Esophagus muscularis mucosa (tissue), 4 donors: ENCODE data around the gene TMEM207. TPM values are rescaled to one million over a fixed set of nuclear protein-coding genes. Genes with fewer than 3 reads are reported as not detected.

Source experiments
- DNase-seq: peaks from one replicate; pipeline ENCODE4 v3.0.0-alpha.2; 2017; ENCODE audit errors: extremely low spot score
- H3K27ac ChIP-seq, 4 donors: fragments of 200-600 bp; sonication (generic); replicated peaks in 1 of 4; 1 replicate in 3 of 4; 2 replicates in 1 of 4; pipeline ENCODE4 v1.5.1; 2016 to 2019; ENCODE audit warnings: mild to moderate bottlenecking in 1 of 4
- H3K27me3 ChIP-seq, 4 donors: fragments of 200-600 bp; sonication (generic); one replicate each; pipeline versions ENCODE4 v1.5.1 to v1.6.0; 2016 to 2019
- H3K36me3 ChIP-seq, 4 donors: fragments of 200-600 bp; sonication (generic); one replicate each; pipeline ENCODE4 v1.5.1; 2016 to 2019
- H3K4me1 ChIP-seq, 4 donors: fragments of 200-600 bp; sonication (generic); one replicate each; pipeline ENCODE4 v1.5.1; 2016 to 2019
- H3K4me3 ChIP-seq, 4 donors: fragments of 200-600 bp; sonication (generic); 1 replicate in 2 of 4; 2 replicates in 2 of 4; pipeline ENCODE4 v1.5.1; 2016 to 2019; ENCODE audit warnings: mild to moderate bottlenecking in 4 of 4, moderate library complexity in 1 of 4
- H3K9me3 ChIP-seq, 4 donors: fragments of 200-600 bp; sonication (generic); 1 replicate in 3 of 4; 2 replicates in 1 of 4; pipeline ENCODE4 v1.5.1; 2016 to 2019
- CTCF ChIP-seq, 3 experiments: fragments of 200-600 bp in 2 of 3; fragments of 450-650 bp in 1 of 3; sonication (generic) in 2 of 3; IDR thresholded peaks; one replicate each; pipeline ENCODE4 v1.5.1; 2017 to 2019; ENCODE audit warnings: antibody characterized with exemption in 3 of 3, mild to moderate bottlenecking in 2 of 3, moderate library complexity in 1 of 3
- EP300 ChIP-seq: sonication (generic); formaldehyde crosslinking; IDR thresholded peaks from one replicate; pipeline ENCODE4 v1.6.1; 2017; ENCODE audit warnings: antibody characterized with exemption
- POLR2A ChIP-seq: fragments of 450-650 bp; IDR thresholded peaks from one replicate; pipeline ENCODE4 v1.6.1; 2017; ENCODE audit warnings: antibody characterized with exemption, moderate library complexity, mild to moderate bottlenecking, low read depth
- POLR2AphosphoS5 ChIP-seq, 2 donors: sonication (generic); formaldehyde crosslinking; IDR thresholded peaks; one replicate each; pipeline ENCODE4 v1.6.1; 2017; ENCODE audit warnings: antibody characterized with exemption in 2 of 2
- WGBS: methylation state at CpG from one replicate; pipeline ENCODE4 v1.1.5; 2018; 5-methylcytosine and 5-hydroxymethylcytosine counted together
- intact Hi-C: fragments of 100-400 bp; cut with DNase I; formaldehyde crosslinking; loops from one replicate; pipeline ENCODE4 v1.15.1; 2023
- total RNA-seq, 4 donors: library from RNA; depleted of rRNA; stranded (reverse); fragments of >200 nt; gene quantifications; one replicate each; pipeline versions ENCODE4 v1.1.0 to v1.2.1, GENCODE V29; 2016

The TMEM207 gene
- total RNA-seq, 4 donors from 2014 or later, result not detected

- no peak overlapping the region for H3K4me3 ChIP-seq
- H3K27me3 ChIP-seq, result no peaks in the 10 kb centered on the region
- intact Hi-C loops, result no loop called here
- H3K27ac ChIP-seq, result no peak overlapping the region
- H3K9me3 ChIP-seq, result no peaks in the 10 kb centered on the region
- TF ChIP-seq CTCF (IDR thresholded peaks at IDR 0.05), result no peak
- TF ChIP-seq EP300, result no peak
- no peak for TF ChIP-seq POLR2A
- no peak for TF ChIP-seq POLR2AphosphoS5 (IDR thresholded peaks at IDR 0.05)
- H3K36me3 ChIP-seq, result no peaks in the 10 kb centered on the region
- H3K4me1 ChIP-seq, result no peaks in the 10 kb centered on the region
- 91% methylated on average over 4 of the region's 4 CpGs for WGBS
- DNase-seq, result no peak
Observed at GRCh38 chr3:190433626-190434025, 16.1 kb downstream of the TMEM207 start.

GRCh38 chr3:190432216-190432615, 17.5 kb downstream of the TMEM207 start:
- intact Hi-C loops, result no loop called here
- Histone ChIP-seq H3K36me3 (no peaks in the 10 kb centered on the region), H3K4me3 (no peak overlapping the region), H3K4me1 (no peaks in the 10 kb centered on the region), H3K9me3 (no peaks in the 10 kb centered on the region), H3K27ac (no peak overlapping the region), H3K27me3 (no peaks in the 10 kb centered on the region)
- TF ChIP-seq EP300, result no peak
- TF ChIP-seq POLR2AphosphoS5 (IDR thresholded peaks at IDR 0.05), result no peak
- no peak for TF ChIP-seq CTCF (IDR thresholded peaks at IDR 0.05)
- TF ChIP-seq POLR2A, result no peak
- DNase-seq, result no peak

- Histone ChIP-seq H3K9me3 (no peaks in the 10 kb centered on the region), H3K36me3 (no peaks in the 10 kb centered on the region), H3K27ac (no peak overlapping the region), H3K4me3 (no peak overlapping the region), H3K27me3 (no peaks in the 10 kb centered on the region), H3K4me1 (no peaks in the 10 kb centered on the region)
- DNase-seq, result no peak
- intact Hi-C loops, result no loop called here
- no peak for TF ChIP-seq CTCF (IDR thresholded peaks at IDR 0.05)
- TF ChIP-seq EP300, result no peak
- no peak for TF ChIP-seq POLR2A
- no peak for TF ChIP-seq POLR2AphosphoS5 (IDR thresholded peaks at IDR 0.05)
- WGBS, result 81% methylated on average over 2 of the region's 2 CpGs
Observed at GRCh38 chr3:190430906-190431305, 18.8 kb downstream of the TMEM207 start.

GRCh38 chr3:190429681-190430080, 20.0 kb downstream of the TMEM207 start:
- Histone ChIP-seq H3K9me3 (no peaks in the 10 kb centered on the region), H3K27ac (no peak overlapping the region), H3K36me3 (no peaks in the 10 kb centered on the region), H3K4me3 (no peak overlapping the region), H3K27me3 (no peaks in the 10 kb centered on the region), H3K4me1 (no peaks in the 10 kb centered on the region)
- intact Hi-C loops, result loop anchor here (10.0 kb wide), 3 partner anchors 105 to 465 kb away; partner anchors contain the start of gene CLDN1
- TF ChIP-seq POLR2AphosphoS5 (IDR thresholded peaks at IDR 0.05) (no peak), POLR2A (no peak), EP300 (no peak), CTCF (IDR thresholded peaks at IDR 0.05) (no peak)
- WGBS, result 81% methylated on average over 2 of the region's 2 CpGs
- DNase-seq, result no peak

- 67% methylated on average over 6 of the region's 6 CpGs for WGBS
- DNase-seq, result no peak
Observed at GRCh38 chr3:190426806-190427507, 22.7 kb downstream of the TMEM207 start.

More at GRCh38 chr3:190426806-190427507, 22.7 kb downstream of the TMEM207 start:
- Histone ChIP-seq H3K27ac (no peak overlapping the region), H3K4me1 (no peaks in the 10 kb centered on the region), H3K27me3 (no peaks in the 10 kb centered on the region), H3K9me3 (no peaks in the 10 kb centered on the region), H3K36me3 (no peaks in the 10 kb centered on the region), H3K4me3 (no peak overlapping the region)
- TF ChIP-seq POLR2A, result no peak
- no peak for TF ChIP-seq EP300
- TF ChIP-seq POLR2AphosphoS5 (IDR thresholded peaks at IDR 0.05), result no peak
- no peak for TF ChIP-seq CTCF (IDR thresholded peaks at IDR 0.05)
- intact Hi-C loops, result loop anchor here (10.0 kb wide), 3 partner anchors 102 to 462 kb away; partner anchors contain the start of gene CLDN1
